NCI-H1092 treated with DMSO at 0.1 percent for 48 hours (cell line): Measurements from ENCODE around the gene ESYT1.
"Not testable (repeated sequence)": the region's sequence is repeated elsewhere in the genome, so short reads cannot be mapped to it uniquely, and the experiment has no call there.

Source experiments
- DNase-seq: peaks from one replicate; lab custom pipeline; 2025; lab: John Stamatoyannopoulos, UW

Gene ESYT1

GRCh38 chr12:56156464-56157200 is 28.6 kb downstream of the ESYT1 start:
- not testable (repeated sequence) for DNase-seq

GRCh38 chr12:56157201-56158028 is 29.3 kb downstream of the ESYT1 start:
- peak; percentile 85 for DNase-seq

GRCh38 chr12:56158029-56158925 is 30.2 kb downstream of the ESYT1 start, which contains the start of gene MYL6:
Gene MYL6 (plus strand): TSS chr12:56158359. CDS start chr12:56158402, 43 bp downstream.
- DNase-seq = peak; percentile 92

- no peak for DNase-seq
Observed at GRCh38 chr12:56158926-56159461, 30.9 kb downstream of the ESYT1 start.

GRCh38 chr12:56159482-56160192 is 31.6 kb downstream of the ESYT1 start:
- no peak for DNase-seq

DNA sequence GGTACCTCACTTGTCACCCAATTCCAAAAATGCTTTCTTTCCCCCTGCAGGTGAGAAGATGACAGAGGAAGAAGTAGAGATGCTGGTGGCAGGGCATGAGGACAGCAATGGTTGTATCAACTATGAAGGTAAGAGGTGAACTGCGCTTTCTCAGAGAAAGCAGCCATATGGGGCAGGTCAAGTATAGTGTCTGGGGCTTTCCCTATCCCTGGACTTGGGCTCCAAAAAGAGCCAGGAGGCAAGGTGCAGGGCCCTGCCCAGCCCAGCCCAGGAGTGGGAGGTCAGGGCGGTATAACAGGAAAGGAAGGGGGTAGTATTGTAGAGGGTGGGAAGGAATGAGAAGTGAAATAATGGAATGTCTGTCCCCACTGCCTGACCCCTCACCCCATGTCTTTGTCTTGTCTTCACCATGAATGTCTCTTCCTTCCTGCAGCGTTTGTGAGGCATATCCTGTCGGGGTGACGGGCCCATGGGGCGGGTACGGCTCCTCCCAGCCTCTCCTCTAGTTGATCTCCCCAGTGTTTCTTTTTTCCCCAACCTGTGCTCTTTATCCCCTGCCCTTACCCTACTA is 32.2 kb downstream of the ESYT1 start:
- no peak for DNase-seq

- DNase-seq = no peak
Observed at GRCh38 chr12:56160894-56161689, 33.0 kb downstream of the ESYT1 start.

DNA sequence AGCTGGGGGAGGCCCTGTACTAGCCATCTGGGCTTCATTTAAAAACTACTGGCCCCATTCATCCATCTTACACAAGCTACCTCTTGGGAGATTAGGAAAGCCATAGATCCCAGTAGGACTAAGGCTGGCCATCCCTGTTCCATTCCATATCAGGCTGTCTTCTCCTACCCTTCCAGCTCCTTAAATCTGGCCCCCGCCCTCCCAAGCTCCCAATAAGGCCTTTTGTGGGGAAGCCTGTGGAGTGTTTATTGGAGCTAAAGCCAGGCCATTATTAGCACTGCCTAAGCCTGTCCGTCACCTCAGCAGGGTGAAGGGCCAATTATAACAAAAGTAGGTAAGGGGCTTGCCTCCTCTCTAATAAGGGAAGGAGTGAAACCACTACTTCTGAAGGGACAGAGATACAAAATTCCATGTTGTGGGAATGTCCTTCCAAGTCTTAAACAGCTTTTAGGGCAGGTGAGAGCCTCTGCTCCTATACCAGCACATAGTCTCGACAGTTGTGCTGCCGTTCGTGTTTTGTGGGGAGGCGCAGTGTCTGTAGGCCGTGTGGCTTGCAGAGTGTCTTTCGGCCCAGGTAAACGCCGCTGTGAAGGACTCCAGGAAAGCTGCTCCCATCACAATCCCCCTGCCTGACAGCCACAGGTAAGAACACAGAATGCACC is 33.8 kb downstream of the ESYT1 start:
- DNase-seq = no peak

- no peak for DNase-seq
Observed at GRCh38 chr12:56162468-56163290, 34.6 kb downstream of the ESYT1 start.

- DNase-seq = no peak
Observed at GRCh38 chr12:56163533-56164344, 35.7 kb downstream of the ESYT1 start.

DNA sequence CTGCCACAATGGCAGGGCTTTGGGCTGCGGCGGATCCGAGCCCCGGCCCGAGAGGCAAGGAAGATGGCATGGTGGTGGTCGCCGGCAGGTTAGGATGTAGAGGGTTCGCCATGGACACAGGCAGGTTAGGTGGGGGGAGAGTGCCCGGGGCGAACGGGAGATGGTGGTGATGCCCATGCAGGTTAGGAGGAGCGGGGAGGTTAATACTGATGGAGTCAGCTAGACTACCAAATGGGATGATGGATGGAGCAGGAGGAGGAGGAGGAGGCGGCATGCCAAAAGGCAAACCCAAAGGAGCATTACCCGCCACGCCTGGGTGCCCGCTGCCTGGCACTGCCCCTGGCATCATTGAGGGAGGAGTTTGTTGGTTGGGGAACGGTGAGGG is 36.3 kb downstream of the ESYT1 start:
- no peak for DNase-seq

GRCh38 chr12:56165369-56165768 is 37.3 kb downstream of the ESYT1 start:
- DNase-seq = no peak

DNA sequence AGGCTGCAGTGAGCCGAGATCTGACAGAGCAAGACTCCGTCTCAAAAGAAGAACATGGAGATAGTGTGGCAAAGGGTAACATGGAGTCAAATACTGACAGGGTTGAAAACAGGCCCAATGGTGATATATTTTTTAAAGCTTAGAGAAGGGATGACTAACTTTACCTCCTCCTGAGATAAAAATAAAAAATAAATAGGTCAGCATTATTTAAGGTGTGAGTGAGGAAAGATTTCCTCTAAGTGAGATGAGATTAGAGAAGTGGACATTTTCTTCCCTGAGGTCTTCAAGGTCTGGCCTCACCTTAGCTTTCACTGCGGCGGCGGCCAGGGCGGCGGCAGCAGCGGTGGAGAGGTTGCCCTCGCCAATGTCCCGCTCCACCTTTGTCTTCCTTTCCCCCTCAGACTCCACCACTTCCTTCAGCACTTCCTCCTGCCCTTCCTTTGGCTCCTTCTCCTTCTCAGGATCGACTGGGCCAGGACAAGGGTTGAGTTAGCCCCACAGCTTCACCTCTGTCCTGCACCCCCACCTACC is 41.2 kb downstream of the ESYT1 start:
- no peak for DNase-seq

DNA sequence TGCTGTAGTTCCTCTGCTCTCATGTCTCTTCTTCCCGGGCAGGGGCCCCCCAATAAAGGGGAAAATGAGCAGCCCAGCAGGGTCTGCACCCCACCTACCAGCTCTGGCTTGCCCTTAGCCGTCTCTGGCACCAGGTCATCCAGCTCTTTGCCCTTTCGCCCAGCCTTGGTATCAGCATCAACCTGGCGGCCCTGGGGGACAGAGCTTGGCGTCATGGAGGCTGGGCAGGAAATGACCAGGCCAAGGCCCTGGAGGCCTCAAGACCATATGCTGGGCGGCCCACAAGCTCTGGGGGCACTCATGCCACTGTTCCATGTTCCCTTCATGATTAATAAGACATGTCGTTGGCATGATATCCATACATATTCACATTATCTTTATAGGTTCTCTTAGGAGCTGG is 44.8 kb downstream of the ESYT1 start:
- no peak for DNase-seq

DNA sequence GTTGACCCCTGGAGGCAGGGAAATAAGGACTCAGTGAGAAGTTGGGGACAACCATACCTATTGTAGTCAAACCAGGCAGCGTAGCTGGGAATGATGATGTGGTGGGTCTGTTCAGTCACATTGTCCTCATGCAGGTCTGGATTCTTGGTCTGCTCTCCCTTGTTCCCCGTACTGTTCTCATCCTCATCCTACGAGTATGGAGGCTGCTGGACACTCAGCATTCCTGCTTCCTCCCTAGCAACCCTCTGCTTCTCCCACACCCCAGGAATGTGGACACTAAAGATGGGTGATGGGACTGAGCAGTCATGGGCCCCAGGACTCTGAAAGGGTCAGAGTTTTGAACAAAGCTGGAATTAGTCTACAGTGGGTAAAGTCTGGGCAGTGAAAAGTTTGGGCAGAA is 50.3 kb downstream of the ESYT1 start:
- DNase-seq = no peak

DNA sequence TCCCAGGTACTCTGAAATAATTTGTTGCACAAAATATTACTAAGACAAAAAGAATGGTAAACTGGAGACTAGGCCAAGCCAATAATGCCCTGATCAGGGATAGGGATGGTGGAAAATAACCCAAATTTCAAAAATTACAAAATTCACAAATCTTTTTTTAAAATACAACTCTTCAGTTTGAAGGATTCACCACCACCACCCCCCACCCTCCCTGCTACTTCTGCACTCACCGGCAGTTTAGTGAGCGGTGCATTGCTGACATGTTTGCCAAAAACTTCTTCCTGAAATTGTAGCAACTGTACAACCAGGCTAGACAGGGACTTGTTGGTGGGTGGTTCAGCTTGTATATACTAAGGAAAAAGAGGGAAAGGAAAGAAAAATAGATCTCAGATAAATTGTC is 58.9 kb downstream of the ESYT1 start:
- no peak for DNase-seq

DNA sequence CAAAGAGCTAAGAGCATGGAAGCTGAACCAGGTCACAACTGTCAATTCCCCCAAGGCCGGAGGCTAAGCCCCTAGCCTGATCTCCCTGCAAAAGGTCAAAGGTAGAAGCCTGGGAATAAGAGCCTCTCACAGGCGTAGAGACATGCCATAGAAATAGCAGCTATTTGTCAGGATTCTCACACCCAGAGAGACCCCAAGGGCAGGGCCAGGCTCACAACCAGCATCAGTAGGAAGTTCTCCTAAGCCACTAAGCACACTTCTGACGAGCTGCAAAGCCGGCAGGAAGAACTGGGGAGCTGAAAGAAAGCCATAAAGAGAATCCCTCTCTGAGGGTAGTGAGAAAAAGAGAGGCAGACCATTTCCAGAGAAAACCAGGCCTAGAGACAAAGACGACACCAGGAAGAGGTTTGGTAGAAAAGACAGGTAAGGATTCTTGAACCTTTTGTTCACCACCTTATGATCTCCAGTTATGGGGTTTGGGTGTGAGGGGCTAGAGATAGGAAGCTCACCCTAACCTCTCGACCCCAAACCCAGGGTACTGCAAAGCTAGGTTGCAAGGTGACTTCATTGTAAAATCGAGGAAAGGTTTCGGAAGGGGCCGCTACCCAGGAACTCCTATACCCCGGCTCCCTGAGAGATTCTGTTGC is 60.2 kb downstream of the ESYT1 start:
- peak; percentile 3 for DNase-seq
